Left lung (tissue), 10 donors: ENCODE measurements around the gene MLX. TPM values are rescaled to one million over a fixed set of nuclear protein-coding genes. Genes with fewer than 3 reads are reported as not detected.
"Not testable (repeated sequence)": the region's sequence is repeated elsewhere in the genome, so short reads cannot be mapped to it uniquely, and the experiment has no call there.

Experiments
- ATAC-seq: fragments of 200-7000 bp; cut with Tn5 transposase; one replicate; pipeline ENCODE4 v1.9.1; 2020; ENCODE audit warnings: moderate library complexity
- DNase-seq, 4 donors: peaks; one replicate each; pipeline ENCODE4 v3.0.0-alpha.2; 2013 to 2020
- H3K27ac ChIP-seq, 2 donors: fragments of 200-600 bp; sonication (generic) in 1 of 2; one replicate each; pipeline versions ENCODE4 v1.5.0 to v1.8.0; 2020 to 2021
- H3K27me3 ChIP-seq, 2 donors: fragments of 200-600 bp; sonication (generic) in 1 of 2; one replicate each; pipeline versions ENCODE4 v1.5.0 to v1.8.0; 2020 to 2021
- H3K36me3 ChIP-seq, 2 donors: fragments of 200-600 bp; sonication (generic) in 1 of 2; one replicate each; pipeline versions ENCODE4 v1.5.0 to v1.8.0; 2020 to 2021
- H3K4me1 ChIP-seq, 2 donors: fragments of 200-600 bp; one replicate each; pipeline ENCODE4 v1.8.0; 2021
- H3K4me3 ChIP-seq, 2 donors: fragments of 200-600 bp; sonication (generic) in 1 of 2; one replicate each; pipeline versions ENCODE4 v1.5.0 to v1.8.0; 2020 to 2021; ENCODE audit warnings: mild to moderate bottlenecking in 1 of 2
- H3K9me3 ChIP-seq, 2 donors: fragments of 200-600 bp; sonication (generic) in 1 of 2; one replicate each; pipeline versions ENCODE4 v1.5.0 to v1.8.0; 2020 to 2021
- intact Hi-C, 2 donors: fragments of 100-400 bp; cut with DNase I; formaldehyde crosslinking; loops; one replicate each; pipeline versions ENCODE4 v1.11.2 to v1.14.2; 2022
- polyA plus RNA-seq, 6 donors: library from polyadenylated mRNA; unstranded; fragments of 120-200 nt; gene quantifications; one replicate each; pipeline ENCODE4 v1.2.1, GENCODE V29; 2013; ENCODE audit not compliant: insufficient read length in 6 of 6
- total RNA-seq, 2 donors: library from RNA; stranded (reverse); fragmentation: NEBNext Ultra II Directional; extraction: Animal tissue kit (Norgen Biotek cat#: 25700); gene quantifications; one replicate each; pipeline ENCODE4 v1.2.1, GENCODE V29; 2021
- TF ChIP-seq, protein P1 (sequence below), 2 donors: fragments of 200-600 bp; sonication (generic) in 1 of 2; IDR thresholded peaks; one replicate each; pipeline versions ENCODE4 v1.5.0 to v1.8.0; 2021; ENCODE audit warnings: antibody characterized with exemption in 2 of 2
- donor health status: DM: no; HTN: yes; CAD: no.
- donor health status: DM: no; HTN: no; CAD: no.

The MLX gene
- total and polyA plus RNA-seq, 8 donors = 34.4 to 73.7 (median 43.4) TPM

DNA sequence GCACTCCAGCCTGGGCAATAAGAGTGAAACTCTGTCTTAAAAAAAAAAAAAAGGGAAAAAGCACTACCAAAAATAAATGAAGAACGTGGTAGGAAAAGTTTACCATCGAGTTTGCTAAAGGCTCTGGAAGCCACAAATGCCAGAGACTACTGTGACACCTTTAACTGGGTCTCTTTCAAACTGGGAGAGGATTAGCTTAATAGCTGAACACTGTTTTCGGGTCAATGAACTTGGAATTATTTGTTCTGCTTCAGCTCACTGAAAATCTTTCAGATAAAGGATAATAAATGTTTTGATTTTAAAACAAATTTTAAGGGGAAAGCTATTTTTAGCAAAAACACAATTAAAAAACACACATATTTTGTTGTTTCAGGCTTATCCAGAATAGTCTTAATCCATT lies 40.9 kb downstream of the MLX start:
- Histone ChIP-seq H3K27me3 (no peaks in the 10 kb centered on the region), H3K36me3 (peaks cover 0 to 12% of the 10 kb centered on the region in 2 donors), H3K9me3 (no peaks in the 10 kb centered on the region), H3K27ac (no peak overlapping the region), H3K4me3 (peak overlapping the region in 1 of 2 donors; percentile 99), H3K4me1 (peaks cover 12 to 51% of the 10 kb centered on the region in 2 donors)
- DNase-seq (no peak), ATAC-seq (no peak)
- TF ChIP-seq, protein P1, sequence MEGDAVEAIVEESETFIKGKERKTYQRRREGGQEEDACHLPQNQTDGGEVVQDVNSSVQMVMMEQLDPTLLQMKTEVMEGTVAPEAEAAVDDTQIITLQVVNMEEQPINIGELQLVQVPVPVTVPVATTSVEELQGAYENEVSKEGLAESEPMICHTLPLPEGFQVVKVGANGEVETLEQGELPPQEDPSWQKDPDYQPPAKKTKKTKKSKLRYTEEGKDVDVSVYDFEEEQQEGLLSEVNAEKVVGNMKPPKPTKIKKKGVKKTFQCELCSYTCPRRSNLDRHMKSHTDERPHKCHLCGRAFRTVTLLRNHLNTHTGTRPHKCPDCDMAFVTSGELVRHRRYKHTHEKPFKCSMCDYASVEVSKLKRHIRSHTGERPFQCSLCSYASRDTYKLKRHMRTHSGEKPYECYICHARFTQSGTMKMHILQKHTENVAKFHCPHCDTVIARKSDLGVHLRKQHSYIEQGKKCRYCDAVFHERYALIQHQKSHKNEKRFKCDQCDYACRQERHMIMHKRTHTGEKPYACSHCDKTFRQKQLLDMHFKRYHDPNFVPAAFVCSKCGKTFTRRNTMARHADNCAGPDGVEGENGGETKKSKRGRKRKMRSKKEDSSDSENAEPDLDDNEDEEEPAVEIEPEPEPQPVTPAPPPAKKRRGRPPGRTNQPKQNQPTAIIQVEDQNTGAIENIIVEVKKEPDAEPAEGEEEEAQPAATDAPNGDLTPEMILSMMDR (IDR thresholded peaks at IDR 0.05) = no peak
- intact Hi-C loops = no loop called here

DNA sequence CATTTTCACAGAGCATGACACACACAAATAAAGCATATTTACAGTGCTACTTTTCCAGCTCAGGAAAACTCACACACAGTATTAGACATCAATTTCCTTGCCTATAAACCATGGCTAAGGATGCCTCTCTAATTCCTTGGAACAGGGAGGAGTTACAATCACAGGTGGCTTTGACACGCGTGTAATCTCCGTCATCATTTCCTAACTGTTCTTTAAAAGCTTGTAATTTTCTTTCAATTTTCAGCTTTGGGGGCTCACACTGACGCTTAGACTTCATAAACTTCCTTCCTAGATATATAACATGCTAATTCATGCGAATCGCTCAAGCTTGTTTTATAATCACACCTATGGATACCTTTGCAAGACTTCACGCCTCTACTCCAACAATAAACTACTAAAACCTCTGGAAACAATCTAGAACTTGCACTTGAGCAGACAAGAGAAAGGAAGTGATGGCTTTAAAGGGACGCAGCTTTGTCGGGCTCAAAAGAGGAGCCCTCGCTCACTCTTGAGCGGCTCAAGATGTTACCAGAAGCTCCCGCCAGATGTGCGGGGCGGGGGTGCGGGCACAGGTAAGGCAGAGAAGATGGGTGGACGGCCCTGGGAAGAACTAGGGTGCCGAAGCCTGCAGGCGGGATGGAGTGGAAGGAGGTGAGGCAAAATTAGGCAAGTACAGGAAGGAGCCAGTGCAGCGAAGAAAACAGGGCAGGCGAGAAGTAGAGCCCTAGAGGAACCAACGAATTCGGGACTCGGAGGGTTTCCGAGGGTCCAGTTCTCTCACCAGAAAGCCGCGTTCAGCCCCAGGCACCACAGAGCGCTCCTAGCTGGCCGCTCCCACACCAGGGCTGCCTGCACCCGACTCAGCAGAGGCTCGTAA lies 41.6 kb downstream of the MLX start:
- TF ChIP-seq, protein P1 (IDR thresholded peaks at IDR 0.05) = no peak
- ATAC-seq (peak; percentile 67), DNase-seq (peak in 2 of 4 donors; percentile 6 to 34)
- no peaks in the 10 kb centered on the region for H3K9me3 ChIP-seq
- H3K27me3 ChIP-seq = no peaks in the 10 kb centered on the region
- peak overlapping the region; percentile 96 to 99 for H3K4me3 ChIP-seq
- peaks cover 0 to 20% of the 10 kb centered on the region in 2 donors for H3K36me3 ChIP-seq
- peaks cover 12 to 51% of the 10 kb centered on the region in 2 donors for H3K4me1 ChIP-seq
- peak overlapping the region; percentile 93 to 95 for H3K27ac ChIP-seq
- intact Hi-C loops = no loop called here

DNA sequence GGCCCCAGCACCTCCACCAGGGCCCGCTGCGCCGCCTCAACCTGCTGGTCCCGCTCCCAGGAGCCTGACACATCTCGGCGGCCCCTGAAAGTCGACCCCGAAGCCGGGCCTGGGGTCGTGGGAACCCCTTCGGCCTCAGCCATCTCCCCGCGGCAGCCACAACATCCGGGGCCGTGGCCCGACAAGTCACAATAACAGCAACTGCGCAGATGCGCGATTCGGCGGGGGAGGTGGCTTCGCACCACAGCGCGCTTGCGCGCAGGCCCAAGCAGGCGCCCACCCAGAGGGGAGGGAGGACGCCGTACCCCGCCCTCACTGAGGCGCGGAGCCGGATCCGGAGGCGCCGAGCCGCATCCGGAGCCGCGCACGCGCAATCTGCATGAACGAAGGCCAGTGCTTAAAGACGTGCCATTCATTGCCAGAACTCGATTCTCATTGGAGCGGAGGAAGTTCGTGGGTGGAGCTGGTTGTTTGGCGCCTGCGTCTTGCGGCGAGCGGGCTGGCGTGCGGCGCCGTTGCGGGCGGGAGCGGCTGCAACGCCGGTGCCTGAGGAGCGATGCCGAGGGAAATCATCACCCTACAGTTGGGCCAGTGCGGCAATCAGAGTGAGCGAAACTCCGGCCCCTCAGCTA lies 42.4 kb downstream of the MLX start, which contains the start of the genes RETREG3 and TUBG1:
TSS of gene RETREG3 (minus strand) at position 193 of the 632 bp plus-strand sequence. CDS start at position 143, 50 bp downstream.
TSS of gene TUBG1 (plus strand) at position 502 of the 632 bp plus-strand sequence. CDS start at position 557, 55 bp downstream.
- peaks cover 12 to 51% of the 10 kb centered on the region in 2 donors for H3K4me1 ChIP-seq
- ATAC-seq (peak; percentile 97), DNase-seq (peak; percentile 99 to 100 (median 100))
- peak within 1 kb of the TSS; percentile 93 to 95 for H3K27ac ChIP-seq
- peak within 1 kb of the TSS; percentile 96 to 99 for H3K4me3 ChIP-seq
- TF ChIP-seq, protein P1 (IDR thresholded peaks at IDR 0.05) = no peak
- no peaks in the 10 kb centered on the region for H3K9me3 ChIP-seq
- no peaks in the 10 kb centered on the region for H3K27me3 ChIP-seq
- intact Hi-C loops = no loop called here
- peaks cover 0 to 28% of the 10 kb centered on the region in 2 donors for H3K36me3 ChIP-seq

DNA sequence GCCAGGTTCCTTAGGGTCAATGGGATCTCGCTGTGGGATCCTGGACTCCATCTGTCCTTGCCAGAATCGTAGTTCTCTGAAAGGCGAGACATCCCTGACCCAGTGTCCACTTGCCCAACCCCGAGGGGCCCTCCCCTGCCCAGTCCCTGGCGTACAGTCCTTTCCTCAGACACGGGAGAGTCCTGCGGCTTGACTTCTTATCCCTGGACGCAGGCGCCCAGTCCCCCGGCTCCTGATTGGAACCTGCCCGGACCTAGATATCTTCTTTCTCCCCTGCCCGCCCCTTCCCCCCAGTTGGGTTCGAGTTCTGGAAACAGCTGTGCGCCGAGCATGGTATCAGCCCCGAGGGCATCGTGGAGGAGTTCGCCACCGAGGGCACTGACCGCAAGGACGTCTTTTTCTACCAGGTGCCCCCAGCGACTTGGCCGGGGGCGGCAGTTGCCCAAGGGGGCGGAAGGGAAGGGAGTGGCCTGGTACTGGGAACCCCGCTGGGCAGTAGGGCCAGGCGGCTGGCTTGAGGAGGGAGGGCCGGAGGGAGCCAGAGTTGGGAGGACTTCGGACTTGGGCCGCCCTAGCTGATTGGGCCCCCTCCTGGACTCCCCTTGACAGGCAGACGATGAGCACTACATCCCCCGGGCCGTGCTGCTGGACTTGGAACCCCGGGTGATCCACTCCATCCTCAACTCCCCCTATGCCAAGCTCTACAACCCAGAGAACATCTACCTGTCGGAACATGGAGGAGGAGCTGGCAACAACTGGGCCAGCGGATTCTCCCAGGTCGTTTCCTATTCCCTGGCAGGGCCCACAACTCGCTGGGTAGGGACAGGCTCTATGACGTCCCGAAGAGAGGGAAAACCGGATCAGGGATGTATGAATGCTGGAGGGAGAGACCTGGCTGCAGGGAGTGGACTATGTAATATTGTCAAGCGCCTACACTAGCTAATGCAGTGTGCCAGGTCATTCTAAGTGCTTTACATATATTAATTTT lies 43.2 kb downstream of the MLX start:
- intact Hi-C loops, H3K9me3 ChIP-seq, H3K27me3 ChIP-seq: not testable (repeated sequence)
- H3K36me3 ChIP-seq = peaks cover 0 to 36% of the 10 kb centered on the region in 2 donors
- ATAC-seq = peak; percentile 35
- peak overlapping the region; percentile 80 to 93 for H3K27ac ChIP-seq
- H3K4me3 ChIP-seq = peak overlapping the region; percentile 96 to 99
- H3K4me1 ChIP-seq = peaks cover 12 to 46% of the 10 kb centered on the region in 2 donors
- peak in 1 of 4 donors; percentile 83 for DNase-seq

DNA sequence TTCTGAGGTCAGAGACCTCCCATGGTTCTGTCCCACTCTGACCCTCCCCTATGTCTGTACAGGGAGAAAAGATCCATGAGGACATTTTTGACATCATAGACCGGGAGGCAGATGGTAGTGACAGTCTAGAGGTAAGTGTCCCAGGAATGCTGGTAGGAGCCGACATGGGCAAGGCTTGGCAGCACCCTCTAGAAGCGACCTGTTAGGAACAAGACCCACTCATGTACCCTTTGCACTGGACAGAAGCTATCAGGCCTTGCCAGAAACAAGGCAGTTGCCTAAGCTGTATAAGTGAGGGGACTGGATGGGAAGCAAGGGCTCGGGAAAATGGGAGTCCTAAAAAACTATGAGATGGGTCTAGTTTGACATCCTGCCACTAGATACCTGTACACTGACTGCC lies 45.1 kb downstream of the MLX start:
- no peak for ATAC-seq
- peaks cover 12 to 29% of the 10 kb centered on the region in 2 donors for H3K4me1 ChIP-seq
- no peak overlapping the region for H3K4me3 ChIP-seq
- TF ChIP-seq, protein P1 (IDR thresholded peaks at IDR 0.05) = no peak
- no peak overlapping the region for H3K27ac ChIP-seq
- no peaks in the 10 kb centered on the region for H3K9me3 ChIP-seq
- H3K27me3 ChIP-seq = no peaks in the 10 kb centered on the region
- no peak for DNase-seq
- H3K36me3 ChIP-seq = peaks cover 0 to 47% of the 10 kb centered on the region in 2 donors
- intact Hi-C loops = no loop called here
